Measurements from ENCODE around the gene SPIRE1. TPM values are rescaled to one million over a fixed set of nuclear protein-coding genes. Genes with fewer than 3 reads are reported as not detected.

The SPIRE1 gene
- total RNA-seq, 2 experiments from 2014 or later, result 1.3 to 2.9 TPM

DNA sequence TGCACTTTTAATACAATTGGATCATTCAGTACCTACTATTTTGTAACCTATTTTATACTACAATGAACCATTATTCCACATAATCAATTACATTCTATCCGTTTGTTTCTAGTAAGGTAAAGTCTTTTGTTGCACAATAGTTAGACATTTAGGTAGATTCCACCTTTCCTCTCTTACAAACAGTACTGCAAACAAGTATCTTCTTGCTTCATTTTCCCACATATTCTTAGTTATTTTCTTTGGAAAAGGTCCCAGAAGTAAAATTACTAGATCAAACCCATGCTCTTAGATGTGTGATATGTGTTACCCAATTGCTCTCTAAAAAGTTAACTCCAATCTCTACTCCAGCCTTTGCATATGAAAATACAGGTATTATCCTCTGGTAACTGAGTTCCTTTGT lies 49.6 kb downstream of the SPIRE1 start:
- DNase-seq, result no peak
- peaks cover 10% of the 10 kb centered on the region for H3K27me3 Mint-ChIP-seq
- no peaks in the 10 kb centered on the region for H3K9me3 Mint-ChIP-seq
- no peak overlapping the region for H3K27ac Mint-ChIP-seq
- peaks cover 2% of the 10 kb centered on the region for H3K4me1 Mint-ChIP-seq
- H3K36me3 Mint-ChIP-seq (ENCODE audit: low read depth), result no peaks in the 10 kb centered on the region
- CTCF ChIA-PET, result no interaction called here
- POLR2A ChIA-PET, result no interaction called here
- no peak overlapping the region for H3K4me3 Mint-ChIP-seq

DNA sequence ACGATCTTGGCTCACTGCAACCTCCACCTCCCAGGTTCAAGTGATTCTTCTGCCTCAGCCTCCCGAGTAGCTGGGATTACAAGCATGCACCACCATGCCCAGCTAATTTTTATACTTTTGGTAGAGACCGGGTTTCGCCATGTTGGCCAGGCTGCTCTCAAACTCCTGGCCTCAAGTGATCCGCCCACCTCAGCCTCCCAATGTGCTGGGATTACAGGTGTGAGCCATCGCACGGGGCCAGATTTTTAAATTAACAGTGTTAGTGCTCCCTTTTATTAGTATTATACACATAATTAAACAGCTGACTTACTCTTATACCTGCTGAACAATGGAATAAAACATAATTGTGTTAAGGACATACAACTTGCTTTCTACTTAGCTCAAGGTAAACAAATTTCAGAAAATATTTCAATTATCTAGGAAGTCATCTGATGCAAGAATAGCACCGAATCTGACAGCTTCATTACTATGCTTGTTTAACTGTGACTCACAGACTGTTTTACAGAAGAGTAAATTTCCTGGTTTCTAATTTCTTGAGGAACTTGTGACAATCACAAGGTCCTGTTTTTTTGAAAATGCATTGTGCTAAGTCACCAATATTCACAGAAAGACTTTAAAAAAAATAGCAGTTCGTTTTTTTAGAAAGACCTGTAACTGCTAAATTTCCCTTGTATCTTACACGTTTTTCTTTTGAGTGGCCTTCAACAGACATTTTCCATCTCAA lies 51.2 kb downstream of the SPIRE1 start:
- no peak overlapping the region for H3K27ac Mint-ChIP-seq

DNA sequence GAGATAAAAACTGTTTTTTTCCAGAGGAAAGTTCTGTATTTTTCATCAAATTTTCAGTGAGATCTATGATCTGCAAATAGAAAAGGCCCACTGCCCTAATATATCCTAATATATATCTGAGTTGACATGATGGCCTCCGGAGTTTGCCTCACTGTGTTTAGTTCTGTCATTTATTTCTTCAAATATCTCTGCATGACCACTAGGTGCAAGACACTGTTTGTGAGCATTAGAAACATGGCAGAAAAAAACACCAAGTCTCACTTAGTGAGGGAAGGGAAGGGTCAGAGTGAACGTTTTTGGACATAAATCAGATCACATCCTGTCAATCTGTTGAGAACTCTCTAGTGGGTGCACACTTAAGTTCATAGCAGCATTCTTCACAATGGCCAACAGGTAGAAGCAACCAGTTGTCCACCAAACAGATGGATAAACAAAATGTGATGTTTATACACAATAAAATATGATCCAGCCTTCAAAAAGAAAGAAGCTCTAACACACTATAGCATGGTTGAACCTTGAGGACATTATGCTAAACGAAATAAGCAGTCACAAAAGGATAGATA lies 53.4 kb downstream of the SPIRE1 start:
- Mint-ChIP-seq H3K4me1 (peaks cover 21% of the 10 kb centered on the region), H3K4me3 (no peak overlapping the region), H3K27ac (no peak overlapping the region), H3K36me3 (ENCODE audit: low read depth) (no peaks in the 10 kb centered on the region), H3K9me3 (no peaks in the 10 kb centered on the region), H3K27me3 (peaks cover 4% of the 10 kb centered on the region)
- ChIA-PET CTCF (no interaction called here), POLR2A (no interaction called here)
- no peak for DNase-seq

More for the DNA sequence above, 51.2 kb downstream of the SPIRE1 start:
- H3K27me3 Mint-ChIP-seq, result peaks cover 8% of the 10 kb centered on the region
- no peaks in the 10 kb centered on the region for H3K36me3 Mint-ChIP-seq (ENCODE audit: low read depth)
- no peak overlapping the region for H3K4me3 Mint-ChIP-seq
- peaks cover 12% of the 10 kb centered on the region for H3K4me1 Mint-ChIP-seq
- ChIA-PET CTCF (interaction anchor here (0.7 to 1.6 kb wide), 2 partner anchors 14 to 73 kb away, joined by 3 to 5 read pairs; no protein-coding TSS in a partner anchor), POLR2A (no interaction called here)
- no peak for DNase-seq
- H3K9me3 Mint-ChIP-seq, result no peaks in the 10 kb centered on the region

DNA sequence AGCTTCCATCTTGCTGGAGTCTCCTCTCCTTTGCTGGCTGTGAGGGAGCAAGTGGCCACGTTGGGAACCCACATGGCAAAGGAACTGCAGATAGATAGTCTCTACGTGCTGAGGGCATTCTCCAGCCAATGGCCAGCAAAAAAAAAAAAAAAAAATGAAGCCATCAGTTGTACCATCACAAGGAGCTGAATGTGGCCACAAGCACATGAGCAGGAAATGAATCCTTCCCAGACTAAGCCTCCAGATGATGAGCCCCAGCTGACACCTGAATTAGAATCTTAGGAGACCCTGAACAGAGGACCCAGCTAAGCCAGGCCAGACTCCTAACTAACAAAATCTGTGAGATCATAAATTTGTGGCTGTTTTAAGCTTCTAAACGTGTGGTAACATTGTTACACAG lies 57.9 kb downstream of the SPIRE1 start:
- no peak for DNase-seq
- CTCF ChIA-PET, result interaction anchor here (0.7 kb wide), 1 partner anchor 219 kb away, joined by 3 read pairs; no protein-coding TSS in a partner anchor
- H3K36me3 Mint-ChIP-seq (ENCODE audit: low read depth), result no peaks in the 10 kb centered on the region

DNA sequence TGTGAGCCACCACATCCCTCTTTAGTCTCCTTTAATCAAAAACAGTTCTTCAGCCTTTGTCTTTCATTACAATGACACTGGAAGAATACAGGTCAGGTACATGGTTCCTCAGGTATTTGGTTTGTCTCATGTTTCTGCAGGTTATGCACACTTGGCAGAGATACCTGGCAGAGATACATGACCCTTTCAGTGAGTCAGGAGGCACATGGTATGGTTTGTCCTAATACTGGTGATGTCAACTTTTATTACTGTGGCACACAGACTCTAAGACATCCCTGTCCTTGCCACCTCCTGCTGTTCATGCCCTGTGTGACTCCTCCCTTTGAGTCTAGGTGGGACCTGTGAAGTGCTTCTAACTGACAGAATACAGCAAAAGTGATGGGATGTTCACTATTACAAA lies 58.4 kb downstream of the SPIRE1 start:
- ChIA-PET CTCF (no interaction called here), POLR2A (no interaction called here)
- H3K4me1 Mint-ChIP-seq, result peaks cover 42% of the 10 kb centered on the region
- no peak overlapping the region for H3K4me3 Mint-ChIP-seq
- H3K27ac Mint-ChIP-seq, result no peak overlapping the region
- H3K9me3 Mint-ChIP-seq, result no peaks in the 10 kb centered on the region
- H3K36me3 Mint-ChIP-seq (ENCODE audit: low read depth), result no peaks in the 10 kb centered on the region
- peaks cover 1% of the 10 kb centered on the region for H3K27me3 Mint-ChIP-seq
- no peak for DNase-seq

More for the DNA sequence above, 57.9 kb downstream of the SPIRE1 start:
- Mint-ChIP-seq H3K27ac (no peak overlapping the region), H3K4me3 (no peak overlapping the region), H3K27me3 (no peaks in the 10 kb centered on the region), H3K9me3 (no peaks in the 10 kb centered on the region), H3K4me1 (peaks cover 42% of the 10 kb centered on the region)
- POLR2A ChIA-PET, result no interaction called here

DNA sequence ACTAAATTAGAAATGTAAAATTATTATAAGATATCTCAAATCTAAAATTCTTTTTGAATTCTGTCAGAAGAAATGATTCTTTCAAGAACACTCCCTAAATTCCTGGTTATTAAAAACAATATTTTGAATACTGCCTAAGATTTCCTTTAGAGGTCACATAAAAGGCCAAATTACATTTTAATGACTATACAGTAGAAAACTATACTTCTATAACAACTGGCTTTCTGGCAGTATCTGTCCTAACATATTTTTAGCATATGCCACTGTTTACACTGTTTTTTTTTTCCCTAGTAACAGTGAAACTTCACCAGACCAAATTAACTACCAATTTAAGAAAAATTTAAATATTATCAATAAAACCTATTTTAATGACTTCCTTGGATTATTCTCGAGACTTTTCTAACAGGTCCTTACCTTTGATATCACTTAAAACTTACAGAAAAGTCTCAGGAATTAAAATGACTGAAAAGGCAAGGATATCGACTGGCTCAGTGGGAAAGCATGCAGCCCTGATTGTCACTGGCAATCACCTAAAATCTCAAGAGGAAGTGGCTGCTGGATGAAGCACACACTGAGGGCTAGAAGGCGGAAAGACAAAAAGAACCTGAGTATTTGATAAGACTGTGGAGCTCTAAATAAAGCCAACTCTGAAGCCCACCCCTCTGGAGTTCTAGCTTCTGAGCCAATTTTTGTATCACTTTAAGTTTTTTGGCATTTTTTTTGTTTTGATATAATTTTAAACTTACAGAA lies 59.6 kb downstream of the SPIRE1 start:
- H3K4me3 Mint-ChIP-seq, result no peak overlapping the region
- POLR2A ChIA-PET, result no interaction called here

DNA sequence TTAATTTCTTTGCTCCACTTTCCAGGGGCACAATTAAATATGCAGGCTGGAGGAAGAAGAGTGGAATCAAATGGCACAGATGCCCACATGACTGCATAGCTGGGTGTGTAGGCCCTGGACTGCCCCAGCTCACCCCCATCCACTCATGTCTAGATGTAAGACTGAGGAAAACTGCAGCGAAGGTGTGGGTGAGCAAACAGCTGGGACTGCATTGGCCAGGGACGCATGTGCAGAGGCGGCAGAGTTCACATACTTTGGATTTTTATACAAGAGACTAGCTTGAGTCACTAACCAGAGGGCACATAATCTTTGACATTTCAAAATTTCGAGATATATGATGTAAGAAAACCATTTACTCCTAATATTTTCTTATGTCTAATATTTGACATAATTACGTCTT lies 60.1 kb downstream of the SPIRE1 start:
- H3K4me3 Mint-ChIP-seq, result no peak overlapping the region
- no peak overlapping the region for H3K27ac Mint-ChIP-seq
- no peaks in the 10 kb centered on the region for H3K36me3 Mint-ChIP-seq (ENCODE audit: low read depth)
- DNase-seq, result no peak
- H3K4me1 Mint-ChIP-seq, result peaks cover 42% of the 10 kb centered on the region
- H3K27me3 Mint-ChIP-seq, result peaks cover 2% of the 10 kb centered on the region
- POLR2A ChIA-PET, result no interaction called here
- CTCF ChIA-PET, result interaction anchor here (1.7 kb wide), 1 partner anchor 26 kb away, joined by 4 read pairs; no protein-coding TSS in a partner anchor
- no peaks in the 10 kb centered on the region for H3K9me3 Mint-ChIP-seq

More for the DNA sequence above, 59.6 kb downstream of the SPIRE1 start:
- no peaks in the 10 kb centered on the region for H3K36me3 Mint-ChIP-seq (ENCODE audit: low read depth)
- no peak for DNase-seq
- H3K9me3 Mint-ChIP-seq, result no peaks in the 10 kb centered on the region
- peaks cover 42% of the 10 kb centered on the region for H3K4me1 Mint-ChIP-seq
- CTCF ChIA-PET, result interaction anchor here (1.7 kb wide), 1 partner anchor 27 kb away, joined by 4 read pairs; no protein-coding TSS in a partner anchor
- H3K27me3 Mint-ChIP-seq, result peaks cover 2% of the 10 kb centered on the region
- no peak overlapping the region for H3K27ac Mint-ChIP-seq

DNA sequence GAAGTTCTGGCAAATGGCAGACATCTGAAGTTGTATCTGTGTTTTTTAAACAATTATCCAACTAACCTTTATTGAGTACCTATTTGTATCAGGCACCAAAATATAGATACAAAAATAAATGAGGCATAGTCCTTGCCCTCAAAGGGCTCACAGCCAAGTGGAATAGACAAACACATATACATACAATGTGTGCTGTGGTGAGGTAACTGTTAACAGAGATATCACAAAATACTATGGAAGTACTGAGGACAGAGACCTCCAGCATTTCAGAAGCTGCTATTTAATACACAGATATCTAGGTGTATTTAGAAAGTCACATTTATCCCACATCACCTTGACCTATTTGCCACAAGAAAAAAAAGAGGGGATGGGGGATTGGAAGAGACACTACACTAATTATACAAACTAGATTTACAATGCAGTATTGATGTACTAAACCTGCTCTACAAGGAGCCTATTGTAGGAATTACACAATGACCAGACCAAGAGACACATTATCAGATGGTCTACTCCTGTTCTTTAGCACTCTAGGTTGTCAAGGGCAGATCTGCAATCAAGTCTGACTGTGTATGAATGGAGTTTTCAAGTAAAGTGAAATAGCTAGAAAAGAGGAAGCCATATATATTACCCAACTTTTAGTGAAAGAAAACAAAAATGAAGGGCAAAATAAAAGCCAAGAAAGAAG lies 62.2 kb downstream of the SPIRE1 start:
- Mint-ChIP-seq H3K4me1 (peaks cover 28% of the 10 kb centered on the region), H3K9me3 (no peaks in the 10 kb centered on the region), H3K36me3 (ENCODE audit: low read depth) (no peaks in the 10 kb centered on the region), H3K27me3 (peaks cover 2% of the 10 kb centered on the region), H3K4me3 (no peak overlapping the region), H3K27ac (no peak overlapping the region)
- DNase-seq, result no peak
- ChIA-PET CTCF (no interaction called here), POLR2A (no interaction called here)

DNA sequence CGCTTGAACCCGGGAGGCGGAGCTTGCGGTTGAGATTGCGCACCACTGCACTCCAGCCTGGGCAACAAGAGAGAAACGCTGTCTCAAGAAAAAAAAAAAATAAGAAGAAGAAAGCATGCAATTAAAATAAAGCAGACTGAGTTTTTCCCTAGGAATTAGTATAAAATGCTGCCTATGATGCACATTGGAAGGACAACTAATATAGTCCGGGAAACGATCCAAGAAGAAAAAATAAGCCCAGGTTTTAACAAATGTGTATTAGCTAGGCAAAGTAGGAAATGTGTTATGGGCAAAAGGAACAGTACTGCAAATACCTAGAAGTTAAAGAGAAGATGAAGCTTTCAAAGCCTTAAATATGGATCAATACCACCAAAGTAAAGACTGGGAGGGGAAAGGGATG lies 64.0 kb downstream of the SPIRE1 start:
- ChIA-PET POLR2A (no interaction called here), CTCF (interaction anchor here (0.6 kb wide), 1 partner anchor 32 kb away, joined by 3 read pairs; no protein-coding TSS in a partner anchor)
- H3K4me3 Mint-ChIP-seq, result no peak overlapping the region
- H3K27ac Mint-ChIP-seq, result no peak overlapping the region
- peaks cover 2% of the 10 kb centered on the region for H3K27me3 Mint-ChIP-seq
- H3K4me1 Mint-ChIP-seq, result peaks cover 19% of the 10 kb centered on the region
- no peaks in the 10 kb centered on the region for H3K9me3 Mint-ChIP-seq
- H3K36me3 Mint-ChIP-seq (ENCODE audit: low read depth), result no peaks in the 10 kb centered on the region
- DNase-seq, result no peak

DNA sequence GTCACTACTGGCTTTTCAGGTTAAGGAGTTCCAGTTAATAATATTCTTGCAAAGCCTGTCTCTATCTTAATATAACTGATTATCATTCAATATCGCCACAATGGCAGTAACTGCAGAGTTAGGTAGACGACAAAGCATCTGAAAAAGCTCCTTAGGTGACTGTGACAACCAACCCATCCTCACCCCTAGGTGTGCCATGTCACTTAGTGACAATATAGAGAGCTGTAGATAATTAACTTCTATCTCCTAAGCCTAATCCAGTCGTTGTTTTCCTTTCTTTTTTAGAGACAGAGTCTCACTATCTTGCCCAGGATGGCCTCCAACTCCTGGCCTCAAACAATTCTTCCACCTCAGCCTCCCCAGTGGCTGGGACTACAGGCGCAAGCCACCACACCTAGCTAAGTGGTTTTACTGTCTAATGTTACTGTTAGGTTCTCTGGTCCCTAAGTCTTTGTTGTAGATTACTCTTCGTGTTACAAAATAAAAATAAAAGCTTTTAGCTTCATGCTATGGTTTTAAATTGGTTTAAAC lies 65.2 kb downstream of the SPIRE1 start:
- H3K4me1 Mint-ChIP-seq, result peaks cover 13% of the 10 kb centered on the region
- no peak overlapping the region for H3K4me3 Mint-ChIP-seq
- CTCF ChIA-PET, result no interaction called here
- H3K36me3 Mint-ChIP-seq (ENCODE audit: low read depth), result no peaks in the 10 kb centered on the region
- no peaks in the 10 kb centered on the region for H3K9me3 Mint-ChIP-seq
- H3K27ac Mint-ChIP-seq, result no peak overlapping the region
- POLR2A ChIA-PET, result interaction anchor here (0.6 kb wide), 1 partner anchor 23 kb away, joined by 4 read pairs; no protein-coding TSS in a partner anchor
- peaks cover 2% of the 10 kb centered on the region for H3K27me3 Mint-ChIP-seq
- DNase-seq, result no peak

DNA sequence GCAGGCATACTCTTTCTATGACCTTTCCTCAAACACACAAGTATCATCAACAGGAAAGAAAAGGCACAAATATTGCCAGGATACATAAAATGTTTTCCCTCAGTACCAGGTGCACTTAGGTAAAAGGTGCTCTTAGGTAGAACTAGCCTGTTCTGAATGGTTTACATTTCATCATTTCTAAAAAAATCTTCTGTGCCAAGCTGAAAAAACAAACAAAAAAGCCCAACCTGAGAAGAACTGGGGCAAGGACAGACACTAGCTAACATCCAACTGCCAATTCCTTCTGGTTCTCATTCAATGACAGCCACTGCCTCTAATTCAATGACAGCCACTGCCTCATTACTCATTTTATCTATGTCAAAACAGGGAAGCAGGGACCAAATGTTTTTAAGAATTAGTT lies 68.5 kb downstream of the SPIRE1 start:
- H3K4me3 Mint-ChIP-seq, result no peak overlapping the region
- H3K4me1 Mint-ChIP-seq, result no peaks in the 10 kb centered on the region
- ChIA-PET CTCF (interaction anchor here (0.5 to 1.8 kb wide), 3 partner anchors 40 to 813 kb away, joined by 3 to 6 read pairs (median 3); no protein-coding TSS in a partner anchor), POLR2A (no interaction called here)
- H3K36me3 Mint-ChIP-seq (ENCODE audit: low read depth), result no peaks in the 10 kb centered on the region
- no peak for DNase-seq
- H3K27ac Mint-ChIP-seq, result no peak overlapping the region
- H3K9me3 Mint-ChIP-seq, result no peaks in the 10 kb centered on the region
- H3K27me3 Mint-ChIP-seq, result no peaks in the 10 kb centered on the region

DNA sequence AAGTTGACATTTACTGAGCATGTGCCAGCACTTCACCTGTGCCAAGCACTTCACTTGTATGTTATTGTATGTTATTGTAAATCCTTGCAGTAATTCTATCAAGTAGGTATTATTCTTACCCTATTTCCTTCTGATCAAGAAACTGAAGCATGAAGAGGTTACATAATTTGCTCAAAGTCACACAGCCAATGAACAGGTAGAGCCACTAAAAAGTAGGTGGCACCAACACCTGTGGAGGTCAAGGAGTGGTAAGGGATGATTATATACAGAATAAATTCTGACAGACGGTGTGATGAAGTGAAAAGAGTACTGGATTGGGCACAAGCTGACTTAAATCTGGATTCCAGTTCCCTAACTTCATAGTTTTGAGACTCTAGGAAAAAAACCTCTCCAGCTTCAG lies 71.0 kb downstream of the SPIRE1 start:
- Mint-ChIP-seq H3K27me3 (no peaks in the 10 kb centered on the region), H3K4me3 (no peak overlapping the region), H3K9me3 (no peaks in the 10 kb centered on the region), H3K27ac (no peak overlapping the region), H3K4me1 (no peaks in the 10 kb centered on the region), H3K36me3 (ENCODE audit: low read depth) (no peaks in the 10 kb centered on the region)
- POLR2A ChIA-PET, result no interaction called here
- DNase-seq, result no peak
- CTCF ChIA-PET, result no interaction called here

Measured in activated CD4-positive, alpha-beta T cell treated with anti-CD3 and anti-CD28 coated beads, Interleukin-2, amount 10 ng/mL, durations not matched to agents 7 days and 5 days (primary cell).